Uterus (tissue), 2 donors: Measurements from ENCODE around the gene SCT.

ENCODE experiments used
- POLR2A ChIP-seq, 2 donors: fragments of 450-650 bp; IDR thresholded peaks; one replicate each; pipeline ENCODE4 v1.6.1; 2016; ENCODE audit warnings: antibody characterized with exemption in 2 of 2, mild to moderate bottlenecking in 1 of 2, moderate library complexity in 1 of 2
- TF ChIP-seq, protein P1 (sequence below), 4 experiments: fragments of 200-600 bp in 2 of 4; fragments of 450-650 bp in 2 of 4; sonication (generic) in 2 of 4; IDR thresholded peaks; one replicate each; pipeline ENCODE4 v1.5.1; 2016 to 2019; ENCODE audit warnings: antibody characterized with exemption in 4 of 4, mild to moderate bottlenecking in 2 of 4, moderate library complexity in 1 of 4

DNA sequence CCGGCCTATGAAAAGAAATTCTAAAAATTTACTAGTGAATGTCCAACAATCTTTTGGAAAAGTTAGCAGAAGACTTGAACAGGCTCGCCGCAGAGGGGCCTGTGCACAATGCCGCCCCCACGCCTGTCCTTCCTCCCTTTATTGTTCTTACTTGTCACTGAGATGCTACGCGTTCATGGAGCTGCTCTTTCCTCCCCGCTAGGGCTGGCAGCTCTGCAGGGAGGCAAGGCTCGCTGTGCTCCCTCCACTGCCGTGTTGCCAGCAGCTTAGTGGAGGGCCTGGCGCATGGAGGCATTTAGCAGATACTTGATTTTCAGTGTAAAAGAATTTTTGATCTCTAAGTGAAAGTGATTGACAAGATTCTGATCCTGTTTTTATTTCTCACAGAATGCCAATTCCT lies 36.0 kb downstream of the SCT start:
- TF ChIP-seq, protein P1, sequence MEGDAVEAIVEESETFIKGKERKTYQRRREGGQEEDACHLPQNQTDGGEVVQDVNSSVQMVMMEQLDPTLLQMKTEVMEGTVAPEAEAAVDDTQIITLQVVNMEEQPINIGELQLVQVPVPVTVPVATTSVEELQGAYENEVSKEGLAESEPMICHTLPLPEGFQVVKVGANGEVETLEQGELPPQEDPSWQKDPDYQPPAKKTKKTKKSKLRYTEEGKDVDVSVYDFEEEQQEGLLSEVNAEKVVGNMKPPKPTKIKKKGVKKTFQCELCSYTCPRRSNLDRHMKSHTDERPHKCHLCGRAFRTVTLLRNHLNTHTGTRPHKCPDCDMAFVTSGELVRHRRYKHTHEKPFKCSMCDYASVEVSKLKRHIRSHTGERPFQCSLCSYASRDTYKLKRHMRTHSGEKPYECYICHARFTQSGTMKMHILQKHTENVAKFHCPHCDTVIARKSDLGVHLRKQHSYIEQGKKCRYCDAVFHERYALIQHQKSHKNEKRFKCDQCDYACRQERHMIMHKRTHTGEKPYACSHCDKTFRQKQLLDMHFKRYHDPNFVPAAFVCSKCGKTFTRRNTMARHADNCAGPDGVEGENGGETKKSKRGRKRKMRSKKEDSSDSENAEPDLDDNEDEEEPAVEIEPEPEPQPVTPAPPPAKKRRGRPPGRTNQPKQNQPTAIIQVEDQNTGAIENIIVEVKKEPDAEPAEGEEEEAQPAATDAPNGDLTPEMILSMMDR (IDR thresholded peaks at IDR 0.05) = no peak
- TF ChIP-seq POLR2A (IDR thresholded peaks at IDR 0.05) = no peak
